K562 treated with DMSO at 1 percent for 12 hours (cell line): ENCODE measurements around the gene EPHA10. TPM values are rescaled to one million over a fixed set of nuclear protein-coding genes. Genes with fewer than 3 reads are reported as not detected.

Experiments used
- total RNA-seq: library from RNA; unstranded; fragments of 300-600 nt; gene quantifications from 2 replicates; pipeline ENCODE4 v1.2.3, GENCODE V29; 2022; ENCODE audit not compliant: insufficient read depth

Gene EPHA10
- total RNA-seq, result not detected in 2 replicates

DNA sequence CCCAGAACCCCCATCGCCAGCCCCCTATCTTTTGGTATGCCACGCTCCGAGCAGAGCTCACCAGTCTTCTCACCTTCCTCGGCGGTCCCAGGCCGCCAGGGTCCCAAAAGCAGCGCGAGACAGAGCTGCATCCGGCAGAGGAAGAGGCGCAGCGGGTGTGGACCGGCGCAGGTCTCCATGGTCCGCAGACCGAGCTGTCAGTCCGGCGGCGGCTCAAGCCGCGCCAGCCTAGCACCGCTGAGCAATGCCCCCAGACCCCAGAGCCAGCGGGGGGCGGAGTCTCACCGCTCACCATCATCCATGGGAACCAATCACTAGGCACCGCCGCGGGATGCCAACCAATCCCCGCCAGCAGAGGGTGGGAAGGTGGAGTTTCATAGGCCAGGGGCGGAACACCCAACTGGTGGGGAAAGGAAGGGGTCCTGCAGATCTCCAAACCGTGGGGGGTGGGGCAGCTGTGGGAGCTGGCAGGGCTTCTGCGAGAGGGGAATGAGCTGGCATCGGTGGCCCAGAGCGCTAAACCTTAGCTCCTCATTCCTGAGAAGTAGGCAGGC lies at the start of gene EPHA10:
Gene EPHA10 (minus strand): TSS at position 233 of the 554 bp plus-strand sequence. CDS start 54 bp downstream, at position 179.

DNA sequence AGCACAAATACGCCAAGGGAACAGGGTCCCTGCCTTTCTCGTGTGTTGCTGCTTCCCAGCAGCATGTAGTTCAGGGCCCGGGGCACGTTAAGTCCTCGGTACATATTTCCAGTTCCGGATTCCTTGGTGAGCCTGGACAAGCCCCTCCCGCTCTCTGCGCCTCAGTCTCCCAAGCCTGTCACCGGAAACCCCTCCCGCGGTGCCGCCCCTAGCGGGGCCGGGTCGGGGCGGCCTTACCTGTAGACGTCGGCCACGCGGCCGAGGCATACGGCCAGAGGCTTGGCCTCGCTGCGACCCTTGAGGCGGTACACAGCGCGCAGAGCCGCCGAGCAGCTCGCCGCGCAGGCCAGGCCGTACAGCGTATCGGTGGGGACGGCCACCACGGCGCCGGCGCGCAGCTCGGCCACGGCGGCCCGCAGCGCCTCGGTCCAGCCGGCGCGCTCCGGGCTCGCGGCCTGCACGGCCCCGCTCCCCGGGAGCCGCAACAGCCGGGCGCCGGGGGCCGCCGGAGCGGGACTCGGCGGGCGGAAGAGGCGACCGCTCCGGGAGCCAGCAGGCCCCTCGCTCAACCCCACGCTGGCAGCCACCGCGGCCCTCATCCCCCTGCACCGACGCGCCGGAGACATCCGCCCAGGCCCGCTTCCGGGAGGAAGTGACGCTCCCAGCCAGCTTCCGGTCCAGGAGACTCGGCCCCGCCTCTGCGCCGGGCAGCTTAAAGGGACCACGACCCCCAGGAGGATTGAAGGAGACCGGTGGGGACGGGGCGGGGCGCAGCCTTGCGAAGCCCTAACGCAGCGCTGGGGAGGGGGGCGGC lies 42.8 kb upstream of the EPHA10 start, which contains the start of the genes C1orf122 and YRDC:
Gene C1orf122 (plus strand): TSS at position 236 of the 814 bp plus-strand sequence. CDS start 615 bp downstream, outside the sequence.
Gene YRDC (minus strand): TSS at position 654 of the 814 bp plus-strand sequence. CDS start 28 bp downstream, at position 626.

DNA sequence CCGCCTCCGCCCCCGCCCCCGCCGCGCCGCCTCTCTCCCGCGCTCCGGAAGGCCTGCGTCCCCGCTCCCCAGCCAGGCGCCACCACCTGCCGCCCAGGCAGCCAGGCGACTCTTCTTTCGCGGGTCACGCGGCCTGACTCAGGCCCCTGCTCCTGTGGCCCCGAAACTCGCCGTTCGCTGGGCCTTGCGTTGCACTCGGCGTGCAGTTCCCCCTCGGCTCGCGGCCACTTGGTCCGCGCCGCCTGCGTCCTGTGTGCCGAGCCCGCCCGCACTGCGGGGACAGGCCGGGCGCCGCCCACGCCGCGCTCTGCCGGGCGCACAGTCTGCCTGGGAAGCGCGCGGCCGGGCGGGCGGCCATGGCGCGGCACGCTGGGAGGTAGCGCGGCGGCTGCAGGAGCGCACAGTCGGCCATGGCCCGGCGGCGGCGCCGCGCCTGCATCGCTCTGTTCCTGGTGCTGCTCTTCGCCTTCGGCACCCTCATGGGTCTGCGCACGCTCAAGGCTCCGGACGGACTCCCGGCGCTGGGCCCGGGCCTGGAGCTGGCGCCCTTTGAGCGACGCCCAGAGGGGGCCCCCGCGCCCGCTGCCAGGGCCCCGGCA lies 29.0 kb upstream of the EPHA10 start, which contains the start of gene MANEAL:
Gene MANEAL (plus strand): TSS at position 75 of the 599 bp plus-strand sequence. CDS start 336 bp downstream, at position 411.

DNA sequence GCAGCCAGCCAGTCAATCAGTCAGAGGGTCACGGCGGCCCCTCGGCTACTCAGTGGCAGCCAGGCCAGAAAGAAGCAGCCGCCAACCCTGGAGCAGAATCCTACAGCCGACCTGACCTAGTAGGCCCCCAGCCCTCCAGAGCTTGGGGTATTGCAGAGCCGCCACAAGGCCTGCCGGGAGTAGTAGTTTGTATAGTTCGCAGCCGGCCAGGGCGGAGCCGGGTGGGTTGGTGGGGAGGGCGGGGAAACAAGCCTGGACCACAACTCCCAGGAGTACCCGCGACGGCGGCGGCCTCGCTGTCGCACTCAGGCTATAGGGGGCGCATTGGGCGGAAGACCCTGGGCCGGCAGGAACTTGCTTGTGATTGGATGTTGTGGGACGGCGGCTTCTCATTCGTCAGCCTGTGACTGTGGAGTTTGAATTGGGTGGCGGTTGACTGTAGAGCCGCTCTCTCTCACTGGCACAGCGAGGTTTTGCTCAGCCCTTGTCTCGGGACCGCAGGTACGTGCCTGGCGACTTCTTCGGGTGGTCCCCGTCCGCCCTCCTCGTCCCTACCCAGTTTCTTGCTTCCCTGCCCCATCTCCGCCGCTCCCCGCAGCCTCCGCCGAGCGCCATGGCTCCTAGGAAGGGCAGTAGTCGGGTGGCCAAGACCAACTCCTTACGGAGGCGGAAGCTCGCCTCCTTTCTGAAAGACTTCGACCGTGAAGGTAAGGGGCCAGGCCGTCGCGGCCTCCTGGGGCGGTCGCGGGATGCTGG lies 72.7 kb downstream of the EPHA10 start, which contains the start of gene CDCA8:
Gene CDCA8 (plus strand): TSS at position 439 of the 756 bp plus-strand sequence. CDS start 175 bp downstream, at position 614.

Other genes starting within 250 kb of the EPHA10 start
- 5.5 and 10.4 TPM in 2 replicates for gene SNIP1, start 210.8 kb downstream of the EPHA10 start, total RNA-seq
- 0.60 and 5.6 TPM in 2 replicates for gene DNALI1, start 208.2 kb downstream of the EPHA10 start, total RNA-seq
- gene GNL2, start 169.2 kb downstream of the EPHA10 start, total RNA-seq, result 60.8 and 85.9 TPM in 2 replicates
- not detected in 2 replicates for gene RSPO1, start 130.2 kb downstream of the EPHA10 start, total RNA-seq
- 50.0 and 88.1 TPM in 2 replicates for gene CDCA8, start 72.6 kb downstream of the EPHA10 start, total RNA-seq
- gene MANEAL, start 28.7 kb upstream of the EPHA10 start, total RNA-seq, result 0.48 and 0.58 TPM in 2 replicates
- gene C1orf122, start 42.7 kb upstream of the EPHA10 start, total RNA-seq, result 80.3 and 182 TPM in 2 replicates
- 41.1 and 46.3 TPM in 2 replicates for gene YRDC, start 43.1 kb upstream of the EPHA10 start, total RNA-seq
- 1.1 and 4.0 TPM in 2 replicates for gene MTF1, start 94.5 kb upstream of the EPHA10 start, total RNA-seq
- gene INPP5B, start 181.9 kb upstream of the EPHA10 start, total RNA-seq, result 12.3 and 27.3 TPM in 2 replicates
- gene SF3A3, start 224.9 kb upstream of the EPHA10 start, total RNA-seq, result 53.1 and 94.1 TPM in 2 replicates
- 90.3 and 117 TPM in 2 replicates for gene FHL3, start 240.4 kb upstream of the EPHA10 start, total RNA-seq
- gene UTP11, start 247.6 kb upstream of the EPHA10 start, total RNA-seq, result 50.2 and 62.1 TPM in 2 replicates